HG03045 (cell line): ENCODE measurements around the gene AGPS.

Experiments
- ATAC-seq: cut with Tn5 transposase; IDR thresholded peaks from one replicate; pipeline ENCODE4 v1.9.1; 2021; ENCODE audit warnings: mild to moderate bottlenecking, moderate library complexity; ENCODE audit not compliant: unreplicated experiment

The AGPS gene

DNA sequence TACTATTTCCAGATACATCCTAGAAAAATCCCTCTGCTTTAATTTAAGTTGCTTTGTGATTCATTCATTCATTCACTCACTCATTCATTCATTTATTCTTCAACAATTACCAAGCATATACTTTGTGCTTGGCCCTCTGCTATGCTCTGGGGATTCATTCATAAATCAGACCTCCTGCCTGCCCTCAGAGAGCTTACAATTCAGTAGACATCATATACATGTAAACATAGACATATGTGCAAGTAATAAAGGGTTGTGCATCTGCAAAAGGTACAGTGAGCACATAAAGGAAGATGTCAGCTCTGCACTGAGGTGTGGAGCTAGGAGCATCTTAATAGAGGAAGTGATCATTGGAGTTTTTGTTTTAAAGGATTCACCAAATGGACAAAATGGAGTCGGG is 189.4 kb downstream of the AGPS start:
- ATAC-seq: no peak

DNA sequence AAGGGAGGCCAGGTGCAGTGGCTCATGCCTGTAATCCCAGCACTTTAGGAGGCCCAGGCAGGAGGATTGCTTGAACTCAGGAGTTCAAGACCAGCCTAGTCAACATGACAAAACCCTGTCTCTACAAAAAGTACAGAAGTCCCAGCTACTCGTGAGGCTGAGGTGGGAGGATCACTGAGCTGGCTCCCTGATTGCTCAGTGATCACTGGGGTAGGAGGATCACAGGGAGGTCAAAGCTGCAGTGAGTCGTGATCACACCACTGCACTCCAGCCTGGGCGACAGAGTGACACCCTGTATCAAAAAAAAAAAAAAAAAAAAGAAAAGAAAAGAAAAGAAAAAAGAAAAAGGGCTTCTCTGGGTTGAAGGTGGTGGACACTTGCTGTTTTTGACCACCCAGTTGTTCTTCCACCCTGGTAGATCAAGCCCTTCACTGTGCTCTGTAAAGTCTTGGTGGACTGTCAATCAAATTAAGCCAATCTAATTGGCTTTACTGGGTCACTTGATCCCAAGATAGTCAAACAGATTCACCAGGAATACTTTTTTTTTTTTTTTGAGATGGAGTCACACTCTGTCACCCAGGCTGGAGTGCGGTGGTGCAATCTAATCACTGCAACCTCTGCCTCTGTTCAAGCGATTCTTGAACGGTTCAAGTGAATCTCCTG is 191.6 kb downstream of the AGPS start:
- no peak for ATAC-seq

DNA sequence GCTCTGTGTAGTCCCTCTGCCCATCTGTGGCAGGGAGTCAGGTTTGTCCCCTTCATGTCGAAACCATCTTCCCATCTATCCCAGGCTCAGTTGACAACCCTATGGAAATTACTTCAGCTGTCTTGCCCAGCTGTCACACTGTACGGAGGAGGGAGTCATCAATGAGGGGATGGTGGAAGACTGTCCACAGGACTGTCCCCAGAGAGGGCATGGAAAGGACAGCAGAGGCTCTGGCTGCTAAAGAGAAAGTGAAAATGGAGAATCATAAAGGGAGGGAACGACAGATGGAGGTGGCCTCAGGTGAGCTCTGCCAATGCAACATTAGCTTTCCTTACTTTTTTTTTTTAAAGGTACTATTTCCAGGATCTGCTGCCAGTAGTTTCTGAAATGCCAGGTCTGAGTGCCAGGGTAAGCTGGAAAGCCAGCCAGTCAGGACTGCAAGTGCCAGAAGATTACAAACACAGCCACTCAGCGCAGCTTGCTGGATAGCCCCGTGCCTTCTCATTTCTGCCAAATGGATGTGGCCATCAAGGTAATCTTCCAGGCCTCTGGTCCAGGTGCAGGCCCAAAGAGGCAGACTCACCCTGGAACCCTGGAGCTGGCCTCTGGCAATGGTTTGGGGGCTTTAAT is 192.8 kb downstream of the AGPS start:
- ATAC-seq: no peak

DNA sequence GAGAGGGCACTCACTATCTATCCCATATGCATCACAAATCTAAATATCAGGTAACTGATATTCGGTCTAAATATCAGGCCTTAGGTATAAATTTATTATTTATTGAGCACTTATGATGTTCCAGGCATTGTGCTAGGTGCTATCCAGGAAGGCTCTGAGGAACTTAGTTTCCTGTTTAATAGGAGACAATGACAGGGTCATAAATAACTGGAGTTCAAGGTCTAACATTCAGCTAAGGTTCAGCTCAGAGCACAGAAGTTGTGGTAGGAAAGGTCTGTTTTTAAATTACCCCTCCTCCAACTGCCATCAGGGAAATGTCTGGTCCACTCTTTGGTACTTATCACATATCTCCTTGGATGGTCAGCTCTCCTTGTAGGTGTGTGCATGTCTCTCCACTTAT is 193.6 kb downstream of the AGPS start:
- no peak for ATAC-seq

DNA sequence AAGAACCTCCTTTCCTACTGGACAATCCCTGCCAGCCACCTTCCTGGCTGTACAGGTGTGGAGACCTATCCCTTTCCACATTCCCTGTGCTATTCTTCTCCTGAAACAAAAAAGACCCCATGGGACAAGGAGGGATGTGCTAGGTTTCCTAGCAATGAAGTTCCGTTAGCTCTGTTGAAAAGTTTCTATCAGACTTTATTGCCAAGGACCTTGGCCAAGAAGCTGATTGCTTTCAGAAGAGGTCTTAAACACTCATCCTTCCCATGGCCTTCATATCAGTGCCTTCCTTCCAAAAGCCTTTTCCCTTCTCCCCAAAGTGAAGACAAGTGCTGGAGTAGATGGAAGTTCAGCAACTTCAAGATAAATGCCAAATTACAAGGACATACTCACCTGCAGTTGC is 194.8 kb downstream of the AGPS start:
- no peak for ATAC-seq

DNA sequence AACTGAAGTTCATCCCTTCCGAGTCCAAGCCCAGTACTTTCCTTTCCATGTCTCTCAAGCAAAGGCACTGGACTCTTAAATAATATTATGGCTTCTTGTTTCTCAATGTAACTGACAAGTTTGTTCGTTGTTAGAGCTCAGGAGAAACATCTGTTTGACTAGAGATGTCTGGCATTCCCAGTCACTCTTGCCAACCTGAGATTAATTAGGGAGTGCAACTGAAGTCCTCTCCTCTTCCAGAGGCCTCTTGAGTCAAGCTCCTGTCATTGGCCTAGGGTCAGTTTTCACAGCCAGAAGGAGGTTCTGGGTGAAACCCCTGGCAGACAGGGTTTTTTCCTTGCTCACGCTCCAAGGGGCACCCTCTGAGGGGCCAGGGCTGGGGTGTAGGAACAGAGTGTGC is 196.1 kb downstream of the AGPS start:
- ATAC-seq: no peak

DNA sequence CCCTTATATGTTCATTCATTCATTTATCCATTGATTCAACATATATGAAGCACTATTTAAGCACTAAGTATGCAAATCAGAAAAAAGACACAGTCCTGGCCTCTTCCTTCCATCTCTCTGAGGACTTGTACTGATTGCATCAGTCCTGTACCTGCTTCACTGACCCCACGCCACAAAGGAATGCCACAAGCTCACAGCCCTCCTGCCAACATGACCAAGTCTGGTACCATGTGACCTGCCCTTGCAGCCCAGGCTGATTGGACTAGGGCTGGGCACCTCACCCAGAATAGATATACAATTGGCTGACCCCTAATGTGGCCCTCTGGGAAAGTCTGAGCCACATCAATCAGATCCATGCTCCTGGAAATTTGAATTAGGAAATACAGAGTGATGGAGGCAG is 196.6 kb downstream of the AGPS start:
- ATAC-seq: no peak

DNA sequence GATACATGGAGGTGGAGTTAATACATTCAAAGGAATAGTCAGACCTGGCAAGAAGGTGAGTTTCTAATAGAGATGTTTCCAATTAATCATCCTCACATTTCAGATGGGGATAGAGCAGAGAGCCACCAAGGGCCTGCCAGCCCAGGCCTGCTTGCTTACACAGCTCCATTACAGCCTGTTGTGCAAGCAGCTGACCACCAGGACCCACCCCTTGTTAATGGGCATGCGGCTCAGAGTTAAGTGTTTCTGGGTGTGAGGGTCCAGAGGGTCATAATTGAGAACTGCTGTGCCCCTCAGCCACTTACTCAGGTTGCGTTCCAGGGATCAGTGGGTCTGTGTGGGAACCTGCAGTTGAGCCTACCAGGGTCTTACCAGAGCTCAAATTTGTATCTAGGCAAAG is 199.8 kb downstream of the AGPS start:
- no peak for ATAC-seq

DNA sequence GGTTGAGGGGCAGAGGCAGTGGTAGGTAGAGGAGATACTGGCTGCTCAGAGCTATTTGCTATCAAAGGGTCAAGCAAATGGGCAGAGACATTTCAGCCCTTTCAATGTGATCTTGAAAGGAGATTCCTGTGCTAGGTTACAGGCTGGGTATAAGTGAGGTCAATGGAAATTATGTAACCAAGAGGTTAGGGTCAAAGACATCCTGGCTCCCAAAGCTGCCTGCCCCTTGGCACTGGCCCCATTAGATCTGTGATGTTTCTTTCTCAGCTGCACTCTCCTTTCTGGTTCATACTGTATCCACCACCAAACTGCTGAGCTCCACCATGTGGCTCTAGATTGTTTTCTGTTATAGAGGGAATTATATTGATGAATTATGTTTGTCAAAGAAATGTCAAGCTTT is 200.4 kb downstream of the AGPS start:
- no peak for ATAC-seq

DNA sequence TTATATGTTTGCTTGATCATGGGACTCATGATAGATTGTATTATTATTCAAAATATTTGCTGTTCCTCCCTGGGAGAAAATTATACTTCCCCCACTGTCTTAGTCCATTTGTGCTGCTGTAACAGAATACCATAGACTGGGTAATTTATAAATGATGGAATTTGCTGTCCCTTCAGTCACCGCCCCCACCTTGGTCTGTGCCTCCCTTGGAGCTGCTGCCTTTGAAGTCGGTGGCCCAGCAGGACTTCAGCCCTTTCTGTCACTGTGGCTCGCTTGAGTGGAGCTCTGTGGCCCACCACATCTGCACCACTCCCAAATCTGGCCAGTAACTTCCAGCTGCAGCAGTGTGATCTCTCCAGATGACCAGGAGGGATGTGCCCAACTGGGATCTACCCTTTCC is 200.8 kb downstream of the AGPS start:
- no peak for ATAC-seq
